Heart right ventricle (tissue), 16 donors: ENCODE results near the gene CNN1. TPM values are rescaled to one million over a fixed set of nuclear protein-coding genes. Genes with fewer than 3 reads are reported as not detected.
"Not testable (repeated sequence)": the region's sequence is repeated elsewhere in the genome, so short reads cannot be mapped to it uniquely, and the experiment has no call there.

Source experiments
- ATAC-seq, 8 donors: fragments of 200-7000 bp; cut with Tn5 transposase; one replicate each; pipeline ENCODE4 v1.9.1; 2020; ENCODE audit warnings: mild to moderate bottlenecking in 8 of 8, moderate library complexity in 8 of 8, moderate number of reproducible peaks in 1 of 8
- DNase-seq, 2 donors: peaks; one replicate each; pipeline ENCODE4 v3.0.0-alpha.2; 2020
- H3K27ac ChIP-seq, 10 donors: fragments of 200-600 bp; sonication (generic) in 2 of 10; one replicate each; pipeline versions ENCODE4 v1.5.0 to v1.8.0; 2020 to 2022; ENCODE audit warnings: mild to moderate bottlenecking in 3 of 10
- H3K27me3 ChIP-seq, 7 donors: fragments of 200-600 bp; one replicate each; pipeline ENCODE4 v1.8.0; 2021 to 2022; ENCODE audit warnings: mild to moderate bottlenecking in 2 of 7
- H3K36me3 ChIP-seq, 9 donors: fragments of 200-600 bp; sonication (generic) in 1 of 9; one replicate each; pipeline versions ENCODE4 v1.5.0 to v1.8.0; 2020 to 2022; ENCODE audit warnings: mild to moderate bottlenecking in 2 of 9
- H3K4me1 ChIP-seq, 9 donors: fragments of 200-600 bp; sonication (generic) in 1 of 9; one replicate each; pipeline versions ENCODE4 v1.5.0 to v1.8.0; 2020 to 2022; ENCODE audit warnings: mild to moderate bottlenecking in 4 of 9
- H3K4me3 ChIP-seq, 10 donors: fragments of 200-600 bp; sonication (generic) in 2 of 10; one replicate each; pipeline versions ENCODE4 v1.5.0 to v1.8.0; 2020 to 2022; ENCODE audit warnings: mild to moderate bottlenecking in 7 of 10, moderate library complexity in 2 of 10
- H3K9me3 ChIP-seq, 11 donors: fragments of 200-600 bp in 10 of 11; sonication (generic) in 2 of 11; one replicate each; pipeline versions ENCODE4 v1.5.0 to v1.8.0; 2013 to 2022; ENCODE audit warnings: mild to moderate bottlenecking in 2 of 11, control low read depth in 1 of 11, moderate library complexity in 1 of 11
- CTCF ChIP-seq, 9 donors: fragments of 200-600 bp; sonication (generic) in 2 of 9; IDR thresholded peaks; one replicate each; pipeline versions ENCODE4 v1.5.0 to v1.8.0; 2021 to 2022; ENCODE audit warnings: antibody characterized with exemption in 9 of 9, mild to moderate bottlenecking in 5 of 9, moderate library complexity in 1 of 9
- WGBS, 2 donors: extraction: QIAGEN DNeasy Blood & Tissue Kit; methylation state at CpG; one replicate each; pipeline ENCODE4 v1.1.7; 2013; ENCODE audit warnings: inconsistent platforms in 1 of 2; 5-methylcytosine and 5-hydroxymethylcytosine counted together
- intact Hi-C, 10 donors: fragments of 100-400 bp; cut with DNase I; formaldehyde crosslinking; loops; one replicate each; pipeline versions ENCODE4 v1.11.1 to v1.14.2; 2022
- microRNA-seq, 2 donors: library from miRNA; unstranded; fragments of <30 nt; microRNA quantifications; one replicate each; pipeline ENCODE4 v1.2.0, GENCODE V29; 2021
- polyA plus RNA-seq, 2 donors: library from polyadenylated mRNA; stranded (reverse); fragments of 200-250 nt; gene quantifications; one replicate each; pipeline ENCODE4 v1.2.3, GENCODE V29; 2013
- total RNA-seq, 10 donors: library from RNA; stranded (reverse); fragmentation: NEBNext Ultra II Directional in 3 of 10; extraction: Animal tissue kit (Norgen Biotek cat#: 25700) in 3 of 10; gene quantifications; one replicate each; pipeline versions ENCODE4 v1.2.1 to v1.2.4, GENCODE V29; 2021 to 2023
- donor health status: Arrhythmogenic right ventricular cardiomyopathy.
- donor health status: ischemic (EF 13 %, LVEDD 7.1; RV severe dilation, severe dysfunction).
- donor health status: healthy with polysubstance abuse.
- donor health status: DM: no; HTN: yes; CAD: no.
- donor health status: DM: no; HTN: no; CAD: no.
- donor health status: ischemic (EF 25% LVEDD 6.9; RV normal size, moderate dysfunction).
- donor health status: ischemic (EF 25% LVEDD 5.7; RV mildly dilated, moderate dysfunction).
- donor health status: healthy.
- donor health status: DM: yes; HTN: yes; CAD: no.
- donor health status: Ischemic cardiomyopathy.
- donor health status: ischemic (EF 35%, LVEDD 5.7; RV mildly dilated, moderate dysfunction).
- donor health status: nonischemic (EF 11% LVEDD 7.7; RV severe dilation, severe dysfunction).
- donor health status: DM: yes; HTN: yes; CAD: no.
- donor health status: PGD.
- donor health status: ischemic (EF 29% LVEDD 5.4; RV normal size, mild dysfunction).
- donor health status: nonischemic (EF 23%, LVEDD 6.1; RV moderate dilation, normal function).

Gene CNN1
- total and polyA plus RNA-seq, 12 donors: 63.4 to 678 (median 163) TPM

GRCh38 chr19:11598746-11599145 is 60.1 kb downstream of the CNN1 start:
- Histone ChIP-seq H3K4me1 (peaks cover 4 to 38% (median 19%) of the 10 kb centered on the region in 9 donors), H3K36me3 (peaks cover 0 to 18% (median 0%) of the 10 kb centered on the region in 9 donors), H3K4me3 (peak overlapping the region in 2 of 10 donors; percentile 85 to 99), H3K27ac (no peak overlapping the region), H3K27me3 (no peaks in the 10 kb centered on the region), H3K9me3 (no peaks in the 10 kb centered on the region)
- WGBS, 2 donors: 92 to 96% methylated on average over 2 of the region's 2 CpGs
- DNase-seq (no peak), ATAC-seq (no peak)
- TF ChIP-seq CTCF (IDR thresholded peaks at IDR 0.05): no peak
- intact Hi-C loops: loop anchor here in 2 of 10 donors (5.0 to 10.0 kb wide), 2 partner anchors 139 to 224 kb away; partner anchors contain the start of genes SWSAP1 (in 1 of the 2) and ZNF823 (in 1 of the 2)

- not testable (repeated sequence) for H3K27ac ChIP-seq, H3K4me3 ChIP-seq, H3K9me3 ChIP-seq, H3K27me3 ChIP-seq, DNase-seq, ATAC-seq
- intact Hi-C loops: loop anchor here in 2 of 10 donors (5.0 to 10.0 kb wide), 2 partner anchors 138 to 225 kb away; partner anchors contain the start of genes SWSAP1 (in 1 of the 2) and ZNF823 (in 1 of the 2)
- WGBS, 2 donors: 92 to 94% methylated on average over 8 of the region's 8 CpGs
- Histone ChIP-seq H3K36me3 (peaks cover 0 to 24% (median 0%) of the 10 kb centered on the region in 9 donors), H3K4me1 (peaks cover 4 to 38% (median 19%) of the 10 kb centered on the region in 9 donors)
Measured at GRCh38 chr19:11599704-11600103, 61.1 kb downstream of the CNN1 start.

Small RNAs within 50 kb of the gene (microRNA-seq; reads per million reads assigned to microRNA genes)
- gene MIR7974: 0 reads per million in 2 donors

Other genes with a start within 250 kb of the CNN1 start
- not detected for gene TSPAN16, start 242.7 kb upstream of the CNN1 start, total RNA-seq
- gene TSPAN16, start 242.7 kb upstream of the CNN1 start, polyA plus RNA-seq: not detected
- 10 to 100 TPM in 3 of 10 donors, 1 to 10 TPM in 7; 4.5 to 11.6 (median 6.3) TPM for gene RAB3D, start 199.2 kb upstream of the CNN1 start, total RNA-seq
- 1 to 10 TPM; 2.7 to 3.1 TPM for gene RAB3D, start 199.2 kb upstream of the CNN1 start, polyA plus RNA-seq
- gene TMEM205, start 192.6 kb upstream of the CNN1 start, total RNA-seq: 100 to 1,000 TPM in 2 of 10 donors, 10 to 100 TPM in 8; 65.1 to 114 (median 83.8) TPM
- gene TMEM205, start 192.6 kb upstream of the CNN1 start, polyA plus RNA-seq: 100 to 1,000 TPM in 1 of 2 donors, 10 to 100 TPM in 1; 89.4 to 184 TPM
- 10 to 100 TPM; 13.4 to 25.5 (median 19.7) TPM for gene CCDC159, start 192.3 kb upstream of the CNN1 start, total RNA-seq
- gene CCDC159, start 192.3 kb upstream of the CNN1 start, polyA plus RNA-seq: 10 to 100 TPM; 13.0 to 79.9 TPM
- 10 to 100 TPM in 5 of 10 donors, 1 to 10 TPM in 5; 4.1 to 19.8 (median 10.3) TPM for gene PLPPR2, start 183.4 kb upstream of the CNN1 start, total RNA-seq
- gene PLPPR2, start 183.4 kb upstream of the CNN1 start, polyA plus RNA-seq: 10 to 100 TPM; 10.0 to 13.2 TPM
- gene SWSAP1, start 164.2 kb upstream of the CNN1 start, total RNA-seq: 1 to 10 TPM in 8 of 10 donors, under 1 TPM in 2; 0.53 to 2.1 (median 1.6) TPM
- 1 to 10 TPM; 2.1 to 3.1 TPM for gene SWSAP1, start 164.2 kb upstream of the CNN1 start, polyA plus RNA-seq
- gene EPOR, start 154.5 kb upstream of the CNN1 start, total RNA-seq: 1 to 10 TPM; 3.8 to 9.1 (median 4.7) TPM
- gene EPOR, start 154.5 kb upstream of the CNN1 start, polyA plus RNA-seq: 10 to 100 TPM in 1 of 2 donors, 1 to 10 TPM in 1; 6.2 to 14.7 TPM
- gene RGL3, start 119.5 kb upstream of the CNN1 start, total RNA-seq: 10 to 100 TPM in 2 of 10 donors, 1 to 10 TPM in 8; 1.2 to 14.4 (median 3.2) TPM
- 10 to 100 TPM in 1 of 2 donors, 1 to 10 TPM in 1; 5.2 to 37.5 TPM for gene RGL3, start 119.5 kb upstream of the CNN1 start, polyA plus RNA-seq
- under 1 TPM in 9 of 10 donors, not detected in 1; 0.17 to 0.64 (median 0.34) TPM for gene ODAD3, start 103.7 kb upstream of the CNN1 start, total RNA-seq
- gene ODAD3, start 103.7 kb upstream of the CNN1 start, polyA plus RNA-seq: 1 to 10 TPM in 1 of 2 donors, under 1 TPM in 1; 0.83 to 2.2 TPM
- 100 to 1,000 TPM; 106 to 177 (median 123) TPM for gene PRKCSH, start 103.2 kb upstream of the CNN1 start, total RNA-seq
- gene PRKCSH, start 103.2 kb upstream of the CNN1 start, polyA plus RNA-seq: 10 to 100 TPM; 84.3 to 96.9 TPM
- under 1 TPM in 7 of 10 donors, not detected in 3; 0.07 to 0.44 (median 0.23) TPM for gene ELAVL3, start 57.8 kb upstream of the CNN1 start, total RNA-seq
- gene ELAVL3, start 57.8 kb upstream of the CNN1 start, polyA plus RNA-seq: under 1 TPM; 0.10 to 0.15 TPM
- 1 to 10 TPM; 2.3 to 6.2 (median 4.0) TPM for gene ZNF653, start 33.0 kb upstream of the CNN1 start, total RNA-seq
- gene ZNF653, start 33.0 kb upstream of the CNN1 start, polyA plus RNA-seq: 1 to 10 TPM; 5.9 to 7.8 TPM
- gene ECSIT, start 9.7 kb upstream of the CNN1 start, total RNA-seq: 100 to 1,000 TPM in 9 of 10 donors, 10 to 100 TPM in 1; 86.8 to 162 (median 131) TPM
- 100 to 1,000 TPM; 164 to 226 TPM for gene ECSIT, start 9.7 kb upstream of the CNN1 start, polyA plus RNA-seq
- 10 to 100 TPM; 24.9 to 37.5 (median 30.9) TPM for gene ELOF1, start 20.4 kb downstream of the CNN1 start, total RNA-seq
- gene ELOF1, start 20.4 kb downstream of the CNN1 start, polyA plus RNA-seq: 10 to 100 TPM; 52.2 to 91.0 TPM
- 10 to 100 TPM in 1 of 10 donors, 1 to 10 TPM in 7, under 1 TPM in 2; 0.80 to 22.7 (median 2.0) TPM for gene ACP5, start 38.8 kb downstream of the CNN1 start, total RNA-seq
- gene ACP5, start 38.8 kb downstream of the CNN1 start, polyA plus RNA-seq: 1 to 10 TPM; 1.9 to 4.0 TPM
- gene ZNF627, start 58.6 kb downstream of the CNN1 start, total RNA-seq: 1 to 10 TPM; 5.3 to 9.8 (median 6.7) TPM
- gene ZNF627, start 58.6 kb downstream of the CNN1 start, polyA plus RNA-seq: 1 to 10 TPM; 3.6 to 4.1 TPM
- gene ZNF823, start 200.1 kb downstream of the CNN1 start, total RNA-seq: 1 to 10 TPM; 2.2 to 5.7 (median 3.3) TPM
- 1 to 10 TPM; 2.0 to 5.5 TPM for gene ZNF823, start 200.1 kb downstream of the CNN1 start, polyA plus RNA-seq
- gene ZNF441, start 228.1 kb downstream of the CNN1 start, total RNA-seq: 1 to 10 TPM; 2.8 to 7.0 (median 5.2) TPM
- 1 to 10 TPM; 1.7 to 5.6 TPM for gene ZNF441, start 228.1 kb downstream of the CNN1 start, polyA plus RNA-seq